Neural progenitor cell (in vitro differentiated cells): ENCODE results near the gene CD37. TPM values are rescaled to one million over a fixed set of nuclear protein-coding genes. Genes with fewer than 3 reads are reported as not detected.
A peak's percentile ranks its signal among the peaks of the same experiment; 100 is the strongest.

Experiments
- DNase-seq: peaks from one replicate; pipeline ENCODE4 v3.0.0-alpha.2; 2016; ENCODE audit warnings: low spot score
- H2AFZ ChIP-seq: fragments of 200-600 bp; sonication (generic); replicated peaks from 2 replicates; pipeline ENCODE4 v1.6.1; 2016; ENCODE audit warnings: antibody characterized with exemption
- H3F3A ChIP-seq: fragments of 200-600 bp; sonication (generic); 2 replicates; pipeline ENCODE4 v1.6.1; 2016; ENCODE audit warnings: antibody characterized with exemption, low read depth
- H3K27ac ChIP-seq: fragments of 200-600 bp; sonication (generic); 2 replicates; pipeline ENCODE4 v1.5.1; 2016; ENCODE audit warnings: mild to moderate bottlenecking
- H3K27me3 ChIP-seq: fragments of 200-600 bp; sonication (generic); 2 replicates; pipeline ENCODE4 v1.6.1; 2016; ENCODE audit warnings: mild to moderate bottlenecking, moderate library complexity
- H3K36me3 ChIP-seq: fragments of 200-600 bp; sonication (generic); 2 replicates; pipeline ENCODE4 v1.5.1; 2016
- H3K4me1 ChIP-seq: fragments of 200-600 bp; sonication (generic); 2 replicates; pipeline ENCODE4 v1.6.1; 2016; ENCODE audit warnings: mixed run types
- H3K4me2 ChIP-seq: fragments of 200-600 bp; sonication (generic); 2 replicates; pipeline ENCODE4 v1.6.1; 2016
- H3K4me3 ChIP-seq: fragments of 200-600 bp; sonication (generic); 2 replicates; pipeline ENCODE4 v1.5.1; 2016
- H3K79me2 ChIP-seq: fragments of 200-600 bp; sonication (generic); 2 replicates; pipeline ENCODE4 v1.6.1; 2016; ENCODE audit warnings: low read depth
- H3K9ac ChIP-seq: fragments of 200-600 bp; sonication (generic); 2 replicates; pipeline ENCODE4 v1.6.1; 2016
- H3K9me3 ChIP-seq: fragments of 200-600 bp; sonication (generic); 2 replicates; pipeline ENCODE4 v1.5.1; 2016; ENCODE audit warnings: low read depth
- H4K20me1 ChIP-seq: fragments of 200-600 bp; sonication (generic); 2 replicates; pipeline ENCODE4 v1.6.1; 2016; ENCODE audit warnings: low read depth
- H3K27ac Mint-ChIP-seq: 3 replicates; pipeline ENCODE4 v1.8.0; 2021; ENCODE audit warnings: mixed read lengths
- H3K27me3 Mint-ChIP-seq: 2 replicates; pipeline ENCODE4 v1.8.0; 2022; ENCODE audit warnings: low read depth, mild to moderate bottlenecking, inconsistent platforms, moderate library complexity, mixed read lengths; ENCODE audit not compliant: insufficient read depth
- H3K36me3 Mint-ChIP-seq: 3 replicates; pipeline ENCODE4 v1.8.0; 2021; ENCODE audit warnings: mixed read lengths
- H3K4me1 Mint-ChIP-seq: 3 replicates; pipeline ENCODE4 v1.8.0; 2021; ENCODE audit warnings: mixed read lengths
- H3K4me3 Mint-ChIP-seq: 3 replicates; pipeline ENCODE4 v1.8.0; 2021; ENCODE audit warnings: mild to moderate bottlenecking, moderate library complexity, mixed read lengths
- H3K9me3 Mint-ChIP-seq: 3 replicates; pipeline ENCODE4 v1.8.0; 2020; ENCODE audit warnings: mixed read lengths
- CTCF ChIP-seq: fragments of 200-600 bp; sonication (generic); IDR thresholded peaks from 2 replicates; pipeline ENCODE4 v1.5.1; 2017; ENCODE audit warnings: antibody characterized with exemption, mild to moderate bottlenecking
- EZH2 ChIP-seq: fragments of 200-600 bp; sonication (generic); IDR thresholded peaks from 2 replicates; pipeline ENCODE4 v1.6.1; 2017; ENCODE audit warnings: antibody characterized with exemption, mild to moderate bottlenecking, moderate library complexity
- EZH2phosphoT487 ChIP-seq: fragments of 200-600 bp; sonication (generic); IDR thresholded peaks from 2 replicates; pipeline ENCODE4 v1.6.1; 2017; ENCODE audit warnings: antibody characterized with exemption
- total RNA-seq: library from RNA; depleted of rRNA; stranded (reverse); fragments of >200 nt; gene quantifications from 2 replicates; pipeline ENCODE4 v1.2.3, GENCODE V29; 2015; ENCODE audit warnings: low replicate concordance

The CD37 gene
- total RNA-seq, 1 donor from 2014 or later = not detected

GRCh38 chr19:49363268-49364082 is 28.3 kb downstream of the CD37 start, which contains the start of gene DKKL1:
TSS of gene DKKL1 (plus strand) at chr19:49363877. CDS start at chr19:49363999, 122 bp downstream.
- Histone ChIP-seq H3K4me1 (peaks cover 16% of the 10 kb centered on the region), H3K27ac (no peak within 1 kb of the TSS), H3F3A (peaks cover 27% of the 10 kb centered on the region), H3K27me3 (no peaks in the 10 kb centered on the region), H3K4me3 (peak within 1 kb of the TSS; percentile 76), H3K36me3 (peaks cover 6% of the 10 kb centered on the region), H4K20me1 (no peaks in the 10 kb centered on the region), H3K79me2 (peaks cover 47% of the 10 kb centered on the region), H3K9ac (peak within 1 kb of the TSS; percentile 90), H3K9me3 (no peaks in the 10 kb centered on the region), H2AFZ (no peak within 1 kb of the TSS), H3K4me2 (peak within 1 kb of the TSS; percentile 95)
- Mint-ChIP-seq H3K4me1 (peaks cover 16% of the 10 kb centered on the region), H3K36me3 (peaks cover 8% of the 10 kb centered on the region), H3K27ac (no peak within 1 kb of the TSS), H3K4me3 (peak within 1 kb of the TSS; percentile 21), H3K9me3 (no peaks in the 10 kb centered on the region), H3K27me3 (peaks cover 7% of the 10 kb centered on the region)
- DNase-seq = peak; percentile 100
- no peak for TF ChIP-seq EZH2
- TF ChIP-seq CTCF = peak; percentile 48

- Histone ChIP-seq H3K4me3 (peak overlapping the region; percentile 30), H3K9ac (no peak overlapping the region)
- H3K4me3 Mint-ChIP-seq = peak overlapping the region; percentile 21
These were observed 29.0 kb downstream of the CD37 start for GRCh38 chr19:49364083-49364737.

GRCh38 chr19:49366110-49366509 is 30.9 kb downstream of the CD37 start:
- H3K36me3 ChIP-seq = no peaks in the 10 kb centered on the region
- H3K4me1 ChIP-seq = peaks cover 3% of the 10 kb centered on the region
- peaks cover 20% of the 10 kb centered on the region for H3K79me2 ChIP-seq
- Mint-ChIP-seq H3K36me3 (peaks cover 3% of the 10 kb centered on the region), H3K4me3 (no peak overlapping the region), H3K27ac (no peak overlapping the region), H3K4me1 (no peaks in the 10 kb centered on the region), H3K27me3 (peaks cover 7% of the 10 kb centered on the region), H3K9me3 (peaks cover 6% of the 10 kb centered on the region)
- H3K27me3 ChIP-seq = no peaks in the 10 kb centered on the region
- H3K9ac ChIP-seq = no peak overlapping the region
- no peak for DNase-seq
- no peak overlapping the region for H2AFZ ChIP-seq
- H3K4me2 ChIP-seq = no peak overlapping the region
- no peak for TF ChIP-seq CTCF
- no peak for TF ChIP-seq EZH2
- no peak for TF ChIP-seq EZH2phosphoT487
- H4K20me1 ChIP-seq = no peaks in the 10 kb centered on the region
- no peak overlapping the region for H3K27ac ChIP-seq
- H3K4me3 ChIP-seq = no peak overlapping the region
- H3F3A ChIP-seq = peaks cover 27% of the 10 kb centered on the region
- H3K9me3 ChIP-seq = no peaks in the 10 kb centered on the region

More at GRCh38 chr19:49364083-49364737, 29.0 kb downstream of the CD37 start:
- Histone ChIP-seq H3K27ac (no peak overlapping the region), H3K4me2 (peak overlapping the region; percentile 45), H4K20me1 (no peaks in the 10 kb centered on the region), H3K27me3 (no peaks in the 10 kb centered on the region), H3K79me2 (peaks cover 40% of the 10 kb centered on the region), H3F3A (peaks cover 27% of the 10 kb centered on the region), H3K4me1 (peaks cover 16% of the 10 kb centered on the region), H3K9me3 (no peaks in the 10 kb centered on the region), H3K36me3 (peaks cover 4% of the 10 kb centered on the region), H2AFZ (no peak overlapping the region)
- H3K4me1 Mint-ChIP-seq = peaks cover 14% of the 10 kb centered on the region
- TF ChIP-seq EZH2 = no peak
- no peak for TF ChIP-seq CTCF
- no peak for TF ChIP-seq EZH2phosphoT487
- no peaks in the 10 kb centered on the region for H3K9me3 Mint-ChIP-seq
- H3K36me3 Mint-ChIP-seq = peaks cover 6% of the 10 kb centered on the region
- no peak overlapping the region for H3K27ac Mint-ChIP-seq
- H3K27me3 Mint-ChIP-seq = peaks cover 7% of the 10 kb centered on the region
- no peak for DNase-seq
